Activated CD8-positive, alpha-beta T cell treated with anti-CD3 and anti-CD28 coated beads, Interleukin-2, amount 10 ng/mL, durations not matched to agents 7 days and 5 days (primary cell): Measurements from ENCODE around the gene POLDIP2. TPM values are rescaled to one million over a fixed set of nuclear protein-coding genes. Genes with fewer than 3 reads are reported as not detected.

Experiments used
- ATAC-seq: fragments of 150-1000 bp; cut with Tn5 transposase; one replicate; pipeline ENCODE4 v1.10.0; 2021; ENCODE audit warnings: moderate library complexity
- CTCF ChIA-PET: fragments of 350-600 bp; sonication (Branson Sonifier 250); formaldehyde crosslinking; loops from one replicate; lab custom pipeline; 2021; ENCODE audit warnings: antibody characterized with exemption; lab: Charles Lee
- POLR2A ChIA-PET: fragments of 350-600 bp; sonication (Branson Sonifier 250); formaldehyde crosslinking; loops from one replicate; lab custom pipeline; 2021; ENCODE audit warnings: antibody characterized with exemption; lab: Charles Lee
- DNase-seq: peaks from one replicate; pipeline ENCODE4 v3.0.0-alpha.2; 2020
- H3K27ac Mint-ChIP-seq: one replicate; pipeline ENCODE4 v1.8.0; 2021; ENCODE audit warnings: mild to moderate bottlenecking, mixed read lengths
- H3K27me3 Mint-ChIP-seq: one replicate; pipeline ENCODE4 v1.8.0; 2021; ENCODE audit warnings: low read depth, mixed read lengths
- H3K36me3 Mint-ChIP-seq: one replicate; pipeline ENCODE4 v1.8.0; 2021; ENCODE audit warnings: low read depth, mixed read lengths
- H3K4me1 Mint-ChIP-seq: one replicate; pipeline ENCODE4 v1.8.0; 2021; ENCODE audit warnings: low read depth, mixed read lengths
- H3K4me3 Mint-ChIP-seq: one replicate; pipeline ENCODE4 v1.8.0; 2021; ENCODE audit warnings: mild to moderate bottlenecking, mixed read lengths
- H3K9me3 Mint-ChIP-seq: one replicate; pipeline ENCODE4 v1.8.0; 2022; ENCODE audit warnings: mixed read lengths; ENCODE audit not compliant: insufficient read depth
- total RNA-seq, 2 experiments: library from RNA; stranded (reverse); gene quantifications; one replicate each; pipeline ENCODE4 v1.2.3, GENCODE V29; 2021

Gene POLDIP2
- total RNA-seq, 2 experiments from 2014 or later: 68.1 to 73.9 TPM

DNA sequence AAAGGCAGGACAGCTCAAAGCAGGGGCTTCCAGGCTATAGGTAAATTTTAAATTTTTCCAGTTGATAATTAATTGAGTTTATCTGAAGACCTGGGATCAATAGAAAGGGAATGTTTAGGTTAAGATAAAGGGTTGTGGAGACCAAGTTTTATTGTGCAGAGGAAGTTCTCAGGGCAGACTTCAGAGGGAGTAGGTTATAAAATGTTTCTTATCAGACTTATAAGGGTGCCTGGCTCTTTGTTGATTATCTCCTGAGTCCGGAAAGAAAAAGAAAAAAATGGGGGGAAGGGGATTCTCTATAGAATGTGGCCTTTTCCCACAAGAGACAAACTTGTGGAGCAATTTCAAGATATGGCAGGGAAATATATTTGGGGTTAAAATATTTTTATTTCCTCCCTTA is 32.8 kb upstream of the POLDIP2 start:
- H3K4me3 Mint-ChIP-seq: no peak overlapping the region
- DNase-seq (no peak), ATAC-seq (no peak)
- H3K9me3 Mint-ChIP-seq: no peaks in the 10 kb centered on the region
- peaks cover 5% of the 10 kb centered on the region for H3K4me1 Mint-ChIP-seq
- no peak overlapping the region for H3K27ac Mint-ChIP-seq
- peaks cover 33% of the 10 kb centered on the region for H3K36me3 Mint-ChIP-seq
- no peaks in the 10 kb centered on the region for H3K27me3 Mint-ChIP-seq
- ChIA-PET POLR2A (no interaction called here), CTCF (no interaction called here)

DNA sequence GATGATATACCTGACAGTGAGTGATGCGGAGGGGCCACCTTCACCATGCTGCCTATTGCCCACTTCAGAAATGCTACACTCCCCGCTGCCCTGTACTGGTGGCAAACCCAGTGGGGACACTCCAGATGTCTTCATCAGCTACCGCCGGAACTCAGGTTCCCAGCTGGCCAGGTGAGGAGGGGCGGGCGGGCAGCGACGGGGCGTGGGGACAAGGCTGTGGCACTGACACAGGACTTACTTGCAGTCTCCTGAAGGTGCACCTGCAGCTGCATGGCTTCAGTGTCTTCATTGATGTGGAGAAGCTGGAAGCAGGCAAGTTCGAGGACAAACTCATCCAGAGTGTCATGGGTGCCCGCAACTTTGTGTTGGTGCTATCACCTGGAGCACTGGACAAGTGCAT is 30.8 kb upstream of the POLDIP2 start:
- ChIA-PET POLR2A (no interaction called here), CTCF (interaction anchor here (1.4 kb wide), 1 partner anchor 30 kb away, joined by 3 read pairs; no protein-coding TSS in a partner anchor)
- Mint-ChIP-seq H3K4me3 (no peak overlapping the region), H3K27me3 (no peaks in the 10 kb centered on the region), H3K36me3 (peaks cover 28% of the 10 kb centered on the region), H3K4me1 (peaks cover 16% of the 10 kb centered on the region), H3K27ac (no peak overlapping the region), H3K9me3 (no peaks in the 10 kb centered on the region)
- no peak for DNase-seq
- no peak for ATAC-seq

DNA sequence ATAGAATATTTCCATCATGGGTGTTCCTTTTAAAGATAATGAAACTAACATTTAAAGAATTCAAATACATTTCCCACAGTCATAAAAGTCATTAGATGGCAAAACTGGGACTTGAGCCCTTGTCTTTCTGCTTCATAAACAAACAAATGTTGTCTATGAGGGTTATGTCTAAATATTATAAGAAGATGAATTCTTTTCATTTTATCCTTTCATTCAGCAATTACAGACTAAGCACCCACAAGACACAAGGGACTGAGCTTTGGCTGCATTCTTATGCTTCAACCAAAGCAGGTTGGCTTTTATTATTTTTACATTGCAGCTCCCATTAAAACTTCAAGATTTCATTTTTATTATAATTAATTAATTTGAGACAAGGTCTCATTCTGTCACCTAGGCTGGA is 29.1 kb upstream of the POLDIP2 start:
- DNase-seq: no peak
- Mint-ChIP-seq H3K36me3 (peaks cover 30% of the 10 kb centered on the region), H3K27ac (no peak overlapping the region), H3K9me3 (no peaks in the 10 kb centered on the region), H3K27me3 (peaks cover 4% of the 10 kb centered on the region), H3K4me3 (no peak overlapping the region), H3K4me1 (peaks cover 20% of the 10 kb centered on the region)
- ChIA-PET POLR2A (interaction anchor here (1.4 kb wide), 1 partner anchor 29 kb away, joined by 4 read pairs; the partner anchor contains the start of gene POLDIP2), CTCF (interaction anchor here (5.0 kb wide), 1 partner anchor 30 kb away, joined by 23 read pairs; no protein-coding TSS in a partner anchor)
- no peak for ATAC-seq

DNA sequence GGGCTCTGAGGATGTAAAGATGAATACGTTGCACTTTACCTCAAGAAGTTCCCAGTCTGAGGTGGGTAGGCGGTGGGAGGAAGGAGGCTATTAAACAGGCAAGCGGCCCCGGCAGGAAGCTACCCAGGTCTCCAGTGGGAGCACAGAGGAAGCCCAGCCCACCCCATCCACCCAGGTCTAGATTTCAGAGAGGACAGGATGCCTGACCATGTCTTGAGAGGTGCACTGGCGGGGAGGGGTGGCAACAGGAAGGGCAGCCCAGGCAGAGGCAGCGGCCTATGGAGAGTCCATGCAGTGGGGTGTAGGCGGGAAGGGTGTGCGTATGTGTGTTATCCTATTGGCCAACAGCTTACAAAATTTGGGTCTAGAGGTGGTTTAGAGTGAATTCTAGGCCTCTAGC is 28.1 kb upstream of the POLDIP2 start:
- Mint-ChIP-seq H3K36me3 (peaks cover 21% of the 10 kb centered on the region), H3K4me1 (peaks cover 23% of the 10 kb centered on the region), H3K27ac (peak overlapping the region; percentile 66), H3K9me3 (no peaks in the 10 kb centered on the region), H3K27me3 (peaks cover 4% of the 10 kb centered on the region), H3K4me3 (peak overlapping the region; percentile 83)
- ATAC-seq: no peak
- ChIA-PET POLR2A (interaction anchor here (1.1 to 2.1 kb wide), 4 partner anchors 13 to 50 kb away, joined by 4 to 20 read pairs (median 4); partner anchors contain the start of genes IFT20, POLDIP2, SARM1 and TNFAIP1), CTCF (interaction anchor here (1.6 to 5.0 kb wide), 2 partner anchors 31 to 133 kb away, joined by 3 to 23 read pairs; no protein-coding TSS in a partner anchor)
- no peak for DNase-seq

DNA sequence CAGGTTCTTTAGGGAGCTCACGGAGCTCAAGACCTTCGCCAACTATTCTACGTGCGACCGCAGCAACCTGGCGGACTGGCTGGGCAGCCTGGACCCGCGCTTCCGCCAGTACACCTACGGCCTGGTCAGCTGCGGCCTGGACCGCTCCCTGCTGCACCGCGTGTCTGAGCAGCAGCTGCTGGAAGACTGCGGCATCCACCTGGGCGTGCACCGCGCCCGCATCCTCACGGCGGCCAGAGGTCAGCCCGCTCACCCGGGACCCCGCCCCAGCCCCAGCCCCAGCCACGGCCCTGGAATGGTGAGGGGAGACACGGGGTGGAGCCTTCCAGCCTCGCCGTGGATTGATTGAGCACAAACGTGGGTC is 27.7 kb upstream of the POLDIP2 start:
- CTCF ChIA-PET: interaction anchor here (1.1 to 5.0 kb wide), 4 partner anchors 15 to 133 kb away, joined by 3 to 23 read pairs (median 4); partner anchors contain the start of genes POLDIP2 and VTN
- H3K36me3 Mint-ChIP-seq: peaks cover 17% of the 10 kb centered on the region
- peak overlapping the region; percentile 83 for H3K4me3 Mint-ChIP-seq
- DNase-seq: no peak
- peak overlapping the region; percentile 82 for H3K27ac Mint-ChIP-seq
- ATAC-seq: peak; percentile 24
- no peaks in the 10 kb centered on the region for H3K9me3 Mint-ChIP-seq
- POLR2A ChIA-PET: interaction anchor here (0.6 to 2.1 kb wide), 10 partner anchors 9 to 1071 kb away, joined by 3 to 20 read pairs (median 4); partner anchors contain the start of genes IFT20, POLDIP2, SARM1 and TNFAIP1
- peaks cover 23% of the 10 kb centered on the region for H3K4me1 Mint-ChIP-seq
- peaks cover 6% of the 10 kb centered on the region for H3K27me3 Mint-ChIP-seq

DNA sequence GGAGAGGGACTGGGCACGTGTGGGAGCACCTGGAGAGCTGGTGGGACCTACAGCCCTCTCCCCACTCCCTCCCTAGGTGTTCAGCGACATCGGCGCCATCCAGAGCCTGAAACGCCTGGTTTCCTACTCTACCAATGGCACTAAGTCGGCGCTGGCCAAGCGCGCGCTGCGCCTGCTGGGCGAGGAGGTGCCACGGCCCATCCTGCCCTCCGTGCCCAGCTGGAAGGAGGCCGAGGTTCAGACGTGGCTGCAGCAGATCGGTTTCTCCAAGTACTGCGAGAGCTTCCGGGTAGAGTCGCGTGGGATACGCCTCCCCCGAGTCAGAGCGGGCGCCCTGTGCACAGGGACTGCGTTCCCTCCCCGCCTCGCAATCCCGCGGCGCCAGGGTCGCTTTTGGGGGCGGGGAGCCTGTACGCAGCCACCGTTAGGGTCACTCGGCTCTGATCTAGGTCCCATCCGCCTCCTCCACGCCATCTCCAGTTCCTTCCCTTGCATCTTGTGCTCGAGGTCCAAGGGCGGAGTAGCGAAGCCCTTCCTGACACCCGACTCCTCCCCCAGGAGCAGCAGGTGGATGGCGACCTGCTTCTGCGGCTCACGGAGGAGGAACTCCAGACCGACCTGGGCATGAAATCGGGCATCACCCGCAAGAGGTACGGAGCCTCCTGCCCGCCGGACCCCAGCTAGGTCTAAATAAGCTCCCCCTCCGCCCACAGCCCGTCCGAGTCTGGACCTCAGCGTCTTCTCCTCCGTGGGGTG is 27.1 kb upstream of the POLDIP2 start:
- Mint-ChIP-seq H3K27ac (peak overlapping the region; percentile 82), H3K36me3 (peaks cover 12% of the 10 kb centered on the region), H3K9me3 (no peaks in the 10 kb centered on the region), H3K4me1 (peaks cover 23% of the 10 kb centered on the region), H3K4me3 (peak overlapping the region; percentile 83), H3K27me3 (peaks cover 6% of the 10 kb centered on the region)
- POLR2A ChIA-PET: interaction anchor here (0.6 to 2.1 kb wide), 11 partner anchors 9 to 1070 kb away, joined by 3 to 20 read pairs (median 4); partner anchors contain the start of genes IFT20, SARM1 and TNFAIP1
- CTCF ChIA-PET: interaction anchor here (0.8 to 5.0 kb wide), 6 partner anchors 14 to 165 kb away, joined by 3 to 23 read pairs (median 4); partner anchors contain the start of genes IFT20, POLDIP2, TNFAIP1 and VTN
- DNase-seq (peak; percentile 84), ATAC-seq (peak; percentile 94)

- CTCF ChIA-PET: interaction anchor here (2.5 kb wide), 1 partner anchor 36 kb away, joined by 7 read pairs; no protein-coding TSS in a partner anchor
- Mint-ChIP-seq H3K36me3 (peaks cover 7% of the 10 kb centered on the region), H3K27ac (no peak overlapping the region), H3K4me3 (no peak overlapping the region), H3K9me3 (no peaks in the 10 kb centered on the region), H3K4me1 (peaks cover 28% of the 10 kb centered on the region), H3K27me3 (peaks cover 6% of the 10 kb centered on the region)
- POLR2A ChIA-PET: interaction anchor here (2.2 kb wide), 1 partner anchor 46 kb away, joined by 6 read pairs; the partner anchor contains the start of genes IFT20 and TNFAIP1
- DNase-seq (peak; percentile 49), ATAC-seq (no peak)
These were observed 24.0 kb upstream of the POLDIP2 start for GRCh38 chr17:28381141-28381825.

GRCh38 chr17:28379814-28380801 is 22.8 kb upstream of the POLDIP2 start:
- DNase-seq: no peak
- H3K4me3 Mint-ChIP-seq: no peak overlapping the region
- CTCF ChIA-PET: interaction anchor here (2.5 kb wide), 1 partner anchor 37 kb away, joined by 7 read pairs; no protein-coding TSS in a partner anchor
- no peaks in the 10 kb centered on the region for H3K9me3 Mint-ChIP-seq
- ATAC-seq: no peak
- POLR2A ChIA-PET: interaction anchor here (2.2 kb wide), 1 partner anchor 44 kb away, joined by 6 read pairs; the partner anchor contains the start of genes IFT20 and TNFAIP1
- H3K36me3 Mint-ChIP-seq: peaks cover 7% of the 10 kb centered on the region
- H3K27ac Mint-ChIP-seq: no peak overlapping the region
- peaks cover 6% of the 10 kb centered on the region for H3K27me3 Mint-ChIP-seq
- H3K4me1 Mint-ChIP-seq: peaks cover 23% of the 10 kb centered on the region

DNA sequence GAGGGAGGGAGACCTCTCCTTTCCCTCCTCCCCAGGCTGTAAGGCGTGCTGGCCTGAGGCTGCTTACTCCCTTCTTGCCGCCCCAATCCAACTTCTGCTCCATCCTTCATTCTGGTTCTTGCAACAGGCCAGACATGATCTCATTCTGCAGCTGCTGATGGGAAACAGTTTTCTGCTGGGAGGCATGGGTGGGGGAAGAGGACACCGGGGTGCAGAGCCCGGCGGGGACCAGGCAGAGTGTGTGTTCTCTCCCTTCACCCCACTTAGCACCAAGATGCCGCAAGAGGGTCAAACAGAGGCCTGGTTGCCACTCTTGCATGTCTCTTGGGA is 15.6 kb upstream of the POLDIP2 start:
- no peaks in the 10 kb centered on the region for H3K9me3 Mint-ChIP-seq
- H3K27ac Mint-ChIP-seq: peak overlapping the region; percentile 52
- H3K4me3 Mint-ChIP-seq: peak overlapping the region; percentile 75
- peaks cover 4% of the 10 kb centered on the region for H3K36me3 Mint-ChIP-seq
- ATAC-seq (no peak), DNase-seq (no peak)
- ChIA-PET CTCF (no interaction called here), POLR2A (interaction anchor here (3.0 to 7.4 kb wide), 2 partner anchors 11 to 16 kb away, joined by 20 to 45 read pairs; partner anchors contain the start of gene POLDIP2)
- peaks cover 21% of the 10 kb centered on the region for H3K4me1 Mint-ChIP-seq
- no peaks in the 10 kb centered on the region for H3K27me3 Mint-ChIP-seq

- DNase-seq: no peak
- Mint-ChIP-seq H3K4me1 (peaks cover 21% of the 10 kb centered on the region), H3K27me3 (no peaks in the 10 kb centered on the region), H3K4me3 (peak overlapping the region; percentile 75), H3K36me3 (peaks cover 4% of the 10 kb centered on the region), H3K9me3 (no peaks in the 10 kb centered on the region), H3K27ac (peak overlapping the region; percentile 52)
- ChIA-PET POLR2A (interaction anchor here (1.2 to 7.4 kb wide), 3 partner anchors 12 to 60 kb away, joined by 3 to 45 read pairs (median 20); partner anchors contain the start of gene POLDIP2), CTCF (no interaction called here)
- no peak for ATAC-seq
These were observed 15.0 kb upstream of the POLDIP2 start for GRCh38 chr17:28372203-28372944.
